Measurements from ENCODE around the gene NAGS. TPM values are rescaled to one million over a fixed set of nuclear protein-coding genes. Genes with fewer than 3 reads are reported as not detected.

The NAGS gene
- total RNA-seq, 1 experiment from 2014 or later, result 10.0 TPM

DNA sequence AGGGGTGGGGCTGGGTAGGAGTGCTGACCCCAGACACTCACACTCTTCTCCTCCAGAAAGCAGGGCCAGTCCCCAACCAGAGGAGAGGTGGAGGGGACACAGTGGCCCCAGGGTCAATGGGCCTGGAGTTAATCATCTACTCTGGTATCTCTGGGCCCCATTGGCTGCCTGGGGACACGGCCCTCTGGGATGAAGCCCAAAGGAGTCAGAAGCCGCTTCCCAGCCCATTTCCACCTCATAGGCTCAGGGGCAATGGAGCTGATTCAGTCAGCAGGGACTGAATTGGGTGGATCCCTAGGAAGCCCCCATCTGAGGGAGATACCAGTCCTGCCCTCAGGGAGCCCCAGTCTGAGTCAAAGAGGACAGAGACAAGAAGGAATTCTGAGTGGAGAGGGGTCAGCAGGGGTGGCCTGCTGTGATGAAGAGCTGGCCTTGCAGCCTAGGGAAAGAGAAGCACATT lies 2.9 kb upstream of the NAGS start:
- Histone ChIP-seq H3K4me2 (ENCODE audit: low read length) (no peak overlapping the region), H3K4me1 (ENCODE audit: control insufficient read depth in 1 of 2, insufficient read depth in 2 of 2, low read length in 2 of 2) (peaks cover 7 to 47% of the 10 kb centered on the region in 2 experiments), H4K20me1 (ENCODE audit: insufficient read depth) (no peaks in the 10 kb centered on the region), H2AFZ (ENCODE audit: low read depth, low read length, poor library complexity, severe bottlenecking) (no peak overlapping the region), H3K36me3 (ENCODE audit: control insufficient read depth in 1 of 2, insufficient read depth in 2 of 2, low read length in 2 of 2) (no peaks in the 10 kb centered on the region), H3K9me2 (ENCODE audit: insufficient read depth) (no peaks in the 10 kb centered on the region), H3K27ac (ENCODE audit: low read depth, low read length) (no peak overlapping the region), H3K9ac (ENCODE audit: low read length) (no peak overlapping the region), H3K27me3 (ENCODE audit: insufficient read depth, low read length) (no peaks in the 10 kb centered on the region), H3K4me3 (replicated peaks in 1 of 2; ENCODE audit: low read depth in 1 of 2, low read length in 2 of 2) (no peak overlapping the region), H3K9me3 (ENCODE audit: control insufficient read depth in 1 of 2, insufficient read depth in 1 of 2, low read depth in 1 of 2, low read length in 2 of 2) (no peaks in the 10 kb centered on the region), H3K79me2 (ENCODE audit: insufficient read depth, low read length) (peaks cover 11% of the 10 kb centered on the region; the same call in 1 of the 2 replicates)
- TF ChIP-seq, protein P1, sequence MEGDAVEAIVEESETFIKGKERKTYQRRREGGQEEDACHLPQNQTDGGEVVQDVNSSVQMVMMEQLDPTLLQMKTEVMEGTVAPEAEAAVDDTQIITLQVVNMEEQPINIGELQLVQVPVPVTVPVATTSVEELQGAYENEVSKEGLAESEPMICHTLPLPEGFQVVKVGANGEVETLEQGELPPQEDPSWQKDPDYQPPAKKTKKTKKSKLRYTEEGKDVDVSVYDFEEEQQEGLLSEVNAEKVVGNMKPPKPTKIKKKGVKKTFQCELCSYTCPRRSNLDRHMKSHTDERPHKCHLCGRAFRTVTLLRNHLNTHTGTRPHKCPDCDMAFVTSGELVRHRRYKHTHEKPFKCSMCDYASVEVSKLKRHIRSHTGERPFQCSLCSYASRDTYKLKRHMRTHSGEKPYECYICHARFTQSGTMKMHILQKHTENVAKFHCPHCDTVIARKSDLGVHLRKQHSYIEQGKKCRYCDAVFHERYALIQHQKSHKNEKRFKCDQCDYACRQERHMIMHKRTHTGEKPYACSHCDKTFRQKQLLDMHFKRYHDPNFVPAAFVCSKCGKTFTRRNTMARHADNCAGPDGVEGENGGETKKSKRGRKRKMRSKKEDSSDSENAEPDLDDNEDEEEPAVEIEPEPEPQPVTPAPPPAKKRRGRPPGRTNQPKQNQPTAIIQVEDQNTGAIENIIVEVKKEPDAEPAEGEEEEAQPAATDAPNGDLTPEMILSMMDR (IDR thresholded peaks at IDR 0.05 in 2 of 3, conservative IDR thresholded peaks at IDR 0.05 in 1 of 3; ENCODE audit: borderline replicate concordance in 1 of 3, insufficient read depth in 1 of 3, low read depth in 2 of 3, low read length in 2 of 3), result no peak
- TF ChIP-seq YY1 (IDR thresholded peaks at IDR 0.05; ENCODE audit: extremely low read depth, insufficient replicate concordance, low read depth, low read length), result no peak
- TF ChIP-seq RAD21 (IDR thresholded peaks at IDR 0.05; ENCODE audit: low read depth), result no peak
- no peak for TF ChIP-seq SIN3A (IDR thresholded peaks at IDR 0.05; ENCODE audit: low read depth)
- no peak for TF ChIP-seq ATF3 (IDR thresholded peaks at IDR 0.05)
- TF ChIP-seq CEBPB (IDR thresholded peaks at IDR 0.05; ENCODE audit: low read depth), result no peak
- TF ChIP-seq FOSL1 (IDR thresholded peaks at IDR 0.05; ENCODE audit: low read depth), result no peak
- TF ChIP-seq TCF7L2 (IDR thresholded peaks at IDR 0.05; ENCODE audit: borderline replicate concordance, extremely low read depth, insufficient read depth, insufficient read length), result no peak
- no peak for TF ChIP-seq SP1 (IDR thresholded peaks at IDR 0.05; ENCODE audit: low read depth)
- no peak for TF ChIP-seq CBX3 (IDR thresholded peaks at IDR 0.05; ENCODE audit: low read depth)
- TF ChIP-seq EZH2phosphoT487 (IDR thresholded peaks at IDR 0.05; ENCODE audit: borderline replicate concordance), result no peak
- TF ChIP-seq JUND (IDR thresholded peaks at IDR 0.05), result no peak
- no peak for TF ChIP-seq MAX (IDR thresholded peaks at IDR 0.05)
- no peak for TF ChIP-seq ELF1 (IDR thresholded peaks at IDR 0.05; ENCODE audit: borderline replicate concordance, low read depth)
- CTCF ChIA-PET, result interaction anchor here (3.8 kb wide), 1 partner anchor 58 kb away, joined by 19 read pairs; no protein-coding TSS in a partner anchor
- ATAC-seq (no peak), DNase-seq (ENCODE audit: low read depth, low spot score) (no peak)
- RAD21 ChIA-PET (ENCODE audit: low non-redundant PET in 1 of 2, low total read pairs in 2 of 2, uncharacterized antibody in 2 of 2, unreplicated experiment in 2 of 2), result no interaction called here
- BruUV-seq (replicated peaks), result no TSS peak
- intact Hi-C loops (cut with micrococcal nuclease), result no loop called here
- POLR2A ChIA-PET, result interaction anchor here (1.1 kb wide), 1 partner anchor 12 kb away, joined by 3 read pairs; no protein-coding TSS in a partner anchor

Measured in HCT116 (cell line).